ENCODE data around the gene MRAP2.

DNA sequence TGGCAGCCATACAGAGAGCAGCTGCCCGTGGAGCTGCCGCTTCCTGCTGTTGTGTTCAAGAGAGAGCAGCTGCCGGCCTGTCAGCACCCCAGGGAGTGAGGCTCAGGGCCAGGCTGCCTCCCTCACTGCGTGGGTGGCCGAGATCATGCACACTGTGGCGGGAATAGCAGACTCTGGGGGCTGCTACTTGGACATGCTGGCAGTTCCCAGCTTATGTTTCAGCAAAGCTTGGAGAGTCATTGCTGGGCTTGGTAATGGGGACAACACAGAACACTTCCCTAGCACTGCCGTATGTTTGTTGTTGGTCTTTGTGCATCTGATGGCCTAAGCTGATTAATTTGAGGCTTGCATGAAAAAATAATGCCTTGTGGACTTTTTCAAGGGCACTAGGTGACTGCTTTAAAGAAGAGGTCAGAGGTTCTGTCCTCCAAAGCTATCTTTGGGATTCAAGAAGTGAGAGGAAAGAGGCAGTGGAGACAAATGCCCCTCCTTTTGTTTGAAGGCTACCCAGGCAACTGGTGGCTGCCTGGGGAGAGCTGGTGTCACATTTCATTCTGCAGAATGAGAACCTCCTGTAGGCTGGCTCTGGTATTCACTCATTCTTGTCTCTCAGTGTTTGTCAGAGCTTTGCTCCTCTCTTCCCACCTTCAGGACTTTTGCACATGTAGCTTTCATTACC is 18.8 kb downstream of the MRAP2 start:
- TF ChIP-seq, protein P1, sequence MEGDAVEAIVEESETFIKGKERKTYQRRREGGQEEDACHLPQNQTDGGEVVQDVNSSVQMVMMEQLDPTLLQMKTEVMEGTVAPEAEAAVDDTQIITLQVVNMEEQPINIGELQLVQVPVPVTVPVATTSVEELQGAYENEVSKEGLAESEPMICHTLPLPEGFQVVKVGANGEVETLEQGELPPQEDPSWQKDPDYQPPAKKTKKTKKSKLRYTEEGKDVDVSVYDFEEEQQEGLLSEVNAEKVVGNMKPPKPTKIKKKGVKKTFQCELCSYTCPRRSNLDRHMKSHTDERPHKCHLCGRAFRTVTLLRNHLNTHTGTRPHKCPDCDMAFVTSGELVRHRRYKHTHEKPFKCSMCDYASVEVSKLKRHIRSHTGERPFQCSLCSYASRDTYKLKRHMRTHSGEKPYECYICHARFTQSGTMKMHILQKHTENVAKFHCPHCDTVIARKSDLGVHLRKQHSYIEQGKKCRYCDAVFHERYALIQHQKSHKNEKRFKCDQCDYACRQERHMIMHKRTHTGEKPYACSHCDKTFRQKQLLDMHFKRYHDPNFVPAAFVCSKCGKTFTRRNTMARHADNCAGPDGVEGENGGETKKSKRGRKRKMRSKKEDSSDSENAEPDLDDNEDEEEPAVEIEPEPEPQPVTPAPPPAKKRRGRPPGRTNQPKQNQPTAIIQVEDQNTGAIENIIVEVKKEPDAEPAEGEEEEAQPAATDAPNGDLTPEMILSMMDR (IDR thresholded peaks at IDR 0.05; ENCODE audit: low read length): no peak
- TF ChIP-seq EZH2 (IDR thresholded peaks at IDR 0.05; ENCODE audit: borderline replicate concordance, low read length): no peak

Measured in OCI-LY1 (cell line).